ENCODE results near the gene NSUN6. TPM values are rescaled to one million over a fixed set of nuclear protein-coding genes. Genes with fewer than 3 reads are reported as not detected.
A peak's percentile ranks its signal among the peaks of the same experiment; 100 is the strongest.

The NSUN6 gene
- total and polyA plus RNA-seq, 10 of the 15 experiments (the other 5 are each of a cell fraction or from before 2014, with no cell fraction given), result 10.2 to 25.0 (median 15.6) TPM

GRCh38 chr10:18651324-18652007 is at the start of gene NSUN6 (continued):
- TF ChIP-seq E2F4 (IDR thresholded peaks at IDR 0.05; ENCODE audit: low read depth, low read length) (peak; percentile 93), CEBPB (IDR thresholded peaks at IDR 0.05; ENCODE audit: borderline replicate concordance in 1 of 2, low read depth in 2 of 2, low read length in 2 of 2) (no peak), ETV6 (conservative IDR thresholded peaks at IDR 0.05 in 1 of 2, IDR thresholded peaks at IDR 0.05 in 1 of 2; ENCODE audit: borderline replicate concordance in 1 of 2, low read depth in 1 of 2) (no peak), MEF2A (IDR thresholded peaks at IDR 0.05; ENCODE audit: insufficient read depth, low read depth, low read length) (0 out of 2 replicates have a peak, but pooled peaks have one; percentile 13), MYC (IDR thresholded peaks at IDR 0.05; ENCODE audit: insufficient read depth, insufficient read length, insufficient replicate concordance, low read length, severe bottlenecking) (no peak), POLR2A (IDR thresholded peaks at IDR 0.05; ENCODE audit: low read depth, low read length) (peak; percentile 86), NRF1 (conservative IDR thresholded peaks at IDR 0.05; ENCODE audit: low read depth, low read length) (0 out of 2 replicates have a peak, but pooled peaks have one; percentile 5), TCF7 (IDR thresholded peaks at IDR 0.05; ENCODE audit: borderline replicate concordance) (no peak), ZNF217 (IDR thresholded peaks at IDR 0.05) (no peak), MYB (IDR thresholded peaks at IDR 0.05; ENCODE audit: borderline replicate concordance, low read depth, low read length) (no peak), SP1 (IDR thresholded peaks at IDR 0.05; ENCODE audit: low read depth, low read length) (peak; percentile 28), MXI1 (IDR thresholded peaks at IDR 0.05; ENCODE audit: low read depth, low read length) (peak; percentile 97), NR2C2 (IDR thresholded peaks at IDR 0.05; ENCODE audit: borderline replicate concordance, control insufficient read depth, insufficient read length, low read depth) (no peak), NFYA (IDR thresholded peaks at IDR 0.05; ENCODE audit: borderline replicate concordance, low read depth, low read length) (no peak), FOXK2 (IDR thresholded peaks at IDR 0.05) (no peak), CHD1 (IDR thresholded peaks at IDR 0.05; ENCODE audit: low read depth, low read length) (no peak), HDGF (IDR thresholded peaks at IDR 0.05) (peak; percentile 72; the same call in 1 of the 2 replicates)
- TF ChIP-seq, protein P1, sequence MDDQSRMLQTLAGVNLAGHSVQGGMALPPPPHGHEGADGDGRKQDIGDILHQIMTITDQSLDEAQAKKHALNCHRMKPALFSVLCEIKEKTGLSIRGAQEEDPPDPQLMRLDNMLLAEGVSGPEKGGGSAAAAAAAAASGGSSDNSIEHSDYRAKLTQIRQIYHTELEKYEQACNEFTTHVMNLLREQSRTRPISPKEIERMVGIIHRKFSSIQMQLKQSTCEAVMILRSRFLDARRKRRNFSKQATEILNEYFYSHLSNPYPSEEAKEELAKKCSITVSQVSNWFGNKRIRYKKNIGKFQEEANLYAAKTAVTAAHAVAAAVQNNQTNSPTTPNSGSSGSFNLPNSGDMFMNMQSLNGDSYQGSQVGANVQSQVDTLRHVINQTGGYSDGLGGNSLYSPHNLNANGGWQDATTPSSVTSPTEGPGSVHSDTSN (IDR thresholded peaks at IDR 0.05; ENCODE audit: insufficient replicate concordance, low read depth, low read length), result no peak
- TF ChIP-seq, protein P2, sequence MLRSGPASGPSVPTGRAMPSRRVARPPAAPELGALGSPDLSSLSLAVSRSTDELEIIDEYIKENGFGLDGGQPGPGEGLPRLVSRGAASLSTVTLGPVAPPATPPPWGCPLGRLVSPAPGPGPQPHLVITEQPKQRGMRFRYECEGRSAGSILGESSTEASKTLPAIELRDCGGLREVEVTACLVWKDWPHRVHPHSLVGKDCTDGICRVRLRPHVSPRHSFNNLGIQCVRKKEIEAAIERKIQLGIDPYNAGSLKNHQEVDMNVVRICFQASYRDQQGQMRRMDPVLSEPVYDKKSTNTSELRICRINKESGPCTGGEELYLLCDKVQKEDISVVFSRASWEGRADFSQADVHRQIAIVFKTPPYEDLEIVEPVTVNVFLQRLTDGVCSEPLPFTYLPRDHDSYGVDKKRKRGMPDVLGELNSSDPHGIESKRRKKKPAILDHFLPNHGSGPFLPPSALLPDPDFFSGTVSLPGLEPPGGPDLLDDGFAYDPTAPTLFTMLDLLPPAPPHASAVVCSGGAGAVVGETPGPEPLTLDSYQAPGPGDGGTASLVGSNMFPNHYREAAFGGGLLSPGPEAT (IDR thresholded peaks at IDR 0.05; ENCODE audit: low read depth), result peak; percentile 90
- TF ChIP-seq, protein P3, sequence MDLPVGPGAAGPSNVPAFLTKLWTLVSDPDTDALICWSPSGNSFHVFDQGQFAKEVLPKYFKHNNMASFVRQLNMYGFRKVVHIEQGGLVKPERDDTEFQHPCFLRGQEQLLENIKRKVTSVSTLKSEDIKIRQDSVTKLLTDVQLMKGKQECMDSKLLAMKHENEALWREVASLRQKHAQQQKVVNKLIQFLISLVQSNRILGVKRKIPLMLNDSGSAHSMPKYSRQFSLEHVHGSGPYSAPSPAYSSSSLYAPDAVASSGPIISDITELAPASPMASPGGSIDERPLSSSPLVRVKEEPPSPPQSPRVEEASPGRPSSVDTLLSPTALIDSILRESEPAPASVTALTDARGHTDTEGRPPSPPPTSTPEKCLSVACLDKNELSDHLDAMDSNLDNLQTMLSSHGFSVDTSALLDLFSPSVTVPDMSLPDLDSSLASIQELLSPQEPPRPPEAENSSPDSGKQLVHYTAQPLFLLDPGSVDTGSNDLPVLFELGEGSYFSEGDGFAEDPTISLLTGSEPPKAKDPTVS (IDR thresholded peaks at IDR 0.05; ENCODE audit: low read depth, low read length), result no peak
- TF ChIP-seq, protein P4, sequence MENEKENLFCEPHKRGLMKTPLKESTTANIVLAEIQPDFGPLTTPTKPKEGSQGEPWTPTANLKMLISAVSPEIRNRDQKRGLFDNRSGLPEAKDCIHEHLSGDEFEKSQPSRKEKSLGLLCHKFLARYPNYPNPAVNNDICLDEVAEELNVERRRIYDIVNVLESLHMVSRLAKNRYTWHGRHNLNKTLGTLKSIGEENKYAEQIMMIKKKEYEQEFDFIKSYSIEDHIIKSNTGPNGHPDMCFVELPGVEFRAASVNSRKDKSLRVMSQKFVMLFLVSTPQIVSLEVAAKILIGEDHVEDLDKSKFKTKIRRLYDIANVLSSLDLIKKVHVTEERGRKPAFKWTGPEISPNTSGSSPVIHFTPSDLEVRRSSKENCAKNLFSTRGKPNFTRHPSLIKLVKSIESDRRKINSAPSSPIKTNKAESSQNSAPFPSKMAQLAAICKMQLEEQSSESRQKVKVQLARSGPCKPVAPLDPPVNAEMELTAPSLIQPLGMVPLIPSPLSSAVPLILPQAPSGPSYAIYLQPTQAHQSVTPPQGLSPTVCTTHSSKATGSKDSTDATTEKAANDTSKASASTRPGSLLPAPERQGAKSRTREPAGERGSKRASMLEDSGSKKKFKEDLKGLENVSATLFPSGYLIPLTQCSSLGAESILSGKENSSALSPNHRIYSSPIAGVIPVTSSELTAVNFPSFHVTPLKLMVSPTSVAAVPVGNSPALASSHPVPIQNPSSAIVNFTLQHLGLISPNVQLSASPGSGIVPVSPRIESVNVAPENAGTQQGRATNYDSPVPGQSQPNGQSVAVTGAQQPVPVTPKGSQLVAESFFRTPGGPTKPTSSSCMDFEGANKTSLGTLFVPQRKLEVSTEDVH (IDR thresholded peaks at IDR 0.05; ENCODE audit: low read depth, partially characterized antibody), result peak; percentile 87

Measured in GM12878 (cell line).